Esophagus muscularis mucosa (tissue), 4 donors: ENCODE data around the gene SLC16A1. TPM values are rescaled to one million over a fixed set of nuclear protein-coding genes. Genes with fewer than 3 reads are reported as not detected.

Source experiments
- DNase-seq: peaks from one replicate; pipeline ENCODE4 v3.0.0-alpha.2; 2017; ENCODE audit errors: extremely low spot score
- H3K27ac ChIP-seq, 4 donors: fragments of 200-600 bp; sonication (generic); replicated peaks in 1 of 4; 1 replicate in 3 of 4; 2 replicates in 1 of 4; pipeline ENCODE4 v1.5.1; 2016 to 2019; ENCODE audit warnings: mild to moderate bottlenecking in 1 of 4
- H3K27me3 ChIP-seq, 4 donors: fragments of 200-600 bp; sonication (generic); one replicate each; pipeline versions ENCODE4 v1.5.1 to v1.6.0; 2016 to 2019
- H3K36me3 ChIP-seq, 4 donors: fragments of 200-600 bp; sonication (generic); one replicate each; pipeline ENCODE4 v1.5.1; 2016 to 2019
- H3K4me1 ChIP-seq, 4 donors: fragments of 200-600 bp; sonication (generic); one replicate each; pipeline ENCODE4 v1.5.1; 2016 to 2019
- H3K4me3 ChIP-seq, 4 donors: fragments of 200-600 bp; sonication (generic); 1 replicate in 2 of 4; 2 replicates in 2 of 4; pipeline ENCODE4 v1.5.1; 2016 to 2019; ENCODE audit warnings: mild to moderate bottlenecking in 4 of 4, moderate library complexity in 1 of 4
- H3K9me3 ChIP-seq, 4 donors: fragments of 200-600 bp; sonication (generic); 1 replicate in 3 of 4; 2 replicates in 1 of 4; pipeline ENCODE4 v1.5.1; 2016 to 2019
- EP300 ChIP-seq: sonication (generic); formaldehyde crosslinking; IDR thresholded peaks from one replicate; pipeline ENCODE4 v1.6.1; 2017; ENCODE audit warnings: antibody characterized with exemption
- POLR2A ChIP-seq: fragments of 450-650 bp; IDR thresholded peaks from one replicate; pipeline ENCODE4 v1.6.1; 2017; ENCODE audit warnings: antibody characterized with exemption, moderate library complexity, mild to moderate bottlenecking, low read depth
- POLR2AphosphoS5 ChIP-seq, 2 donors: sonication (generic); formaldehyde crosslinking; IDR thresholded peaks; one replicate each; pipeline ENCODE4 v1.6.1; 2017; ENCODE audit warnings: antibody characterized with exemption in 2 of 2
- WGBS: methylation state at CpG from one replicate; pipeline ENCODE4 v1.1.5; 2018; 5-methylcytosine and 5-hydroxymethylcytosine counted together
- intact Hi-C: fragments of 100-400 bp; cut with DNase I; formaldehyde crosslinking; loops from one replicate; pipeline ENCODE4 v1.15.1; 2023
- total RNA-seq, 4 donors: library from RNA; depleted of rRNA; stranded (reverse); fragments of >200 nt; gene quantifications; one replicate each; pipeline versions ENCODE4 v1.1.0 to v1.2.1, GENCODE V29; 2016
- TF ChIP-seq, protein P1 (sequence below), 3 experiments: fragments of 200-600 bp in 2 of 3; fragments of 450-650 bp in 1 of 3; sonication (generic) in 2 of 3; IDR thresholded peaks; one replicate each; pipeline ENCODE4 v1.5.1; 2017 to 2019; ENCODE audit warnings: antibody characterized with exemption in 3 of 3, mild to moderate bottlenecking in 2 of 3, moderate library complexity in 1 of 3

SLC16A1 gene
- total RNA-seq, 4 donors from 2014 or later: 29.9 to 40.1 (median 33.7) TPM

DNA sequence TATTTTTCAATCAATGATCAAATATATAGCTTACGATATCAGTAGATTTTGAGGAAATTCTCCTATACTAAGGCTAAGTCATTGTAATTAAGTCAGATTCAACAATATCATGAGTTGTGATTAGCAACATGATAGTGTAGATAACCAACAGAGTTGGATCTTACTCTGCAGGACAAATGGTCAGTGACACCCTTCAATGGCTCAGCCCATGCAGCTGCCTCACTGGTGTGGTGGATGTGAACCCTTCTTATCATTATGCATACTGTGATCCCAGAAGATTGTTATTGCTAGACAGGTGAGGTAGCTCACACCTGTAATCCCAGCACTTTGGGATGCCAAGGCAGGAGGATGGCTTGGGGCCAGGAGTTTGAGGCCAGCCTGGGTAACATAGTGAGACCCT is 5.6 kb downstream of the SLC16A1 start:
- Histone ChIP-seq H3K27me3 (no peaks in the 10 kb centered on the region), H3K36me3 (no peaks in the 10 kb centered on the region), H3K9me3 (no peaks in the 10 kb centered on the region), H3K4me3 (no peak overlapping the region), H3K4me1 (peaks cover 5 to 36% (median 31%) of the 10 kb centered on the region in 4 donors), H3K27ac (no peak overlapping the region)
- WGBS: 100% methylated on average over 1 of the region's 1 CpG
- DNase-seq: no peak
- intact Hi-C loops: no loop called here
- TF ChIP-seq EP300 (no peak), POLR2A (no peak), POLR2AphosphoS5 (IDR thresholded peaks at IDR 0.05) (no peak)
- TF ChIP-seq, protein P1, sequence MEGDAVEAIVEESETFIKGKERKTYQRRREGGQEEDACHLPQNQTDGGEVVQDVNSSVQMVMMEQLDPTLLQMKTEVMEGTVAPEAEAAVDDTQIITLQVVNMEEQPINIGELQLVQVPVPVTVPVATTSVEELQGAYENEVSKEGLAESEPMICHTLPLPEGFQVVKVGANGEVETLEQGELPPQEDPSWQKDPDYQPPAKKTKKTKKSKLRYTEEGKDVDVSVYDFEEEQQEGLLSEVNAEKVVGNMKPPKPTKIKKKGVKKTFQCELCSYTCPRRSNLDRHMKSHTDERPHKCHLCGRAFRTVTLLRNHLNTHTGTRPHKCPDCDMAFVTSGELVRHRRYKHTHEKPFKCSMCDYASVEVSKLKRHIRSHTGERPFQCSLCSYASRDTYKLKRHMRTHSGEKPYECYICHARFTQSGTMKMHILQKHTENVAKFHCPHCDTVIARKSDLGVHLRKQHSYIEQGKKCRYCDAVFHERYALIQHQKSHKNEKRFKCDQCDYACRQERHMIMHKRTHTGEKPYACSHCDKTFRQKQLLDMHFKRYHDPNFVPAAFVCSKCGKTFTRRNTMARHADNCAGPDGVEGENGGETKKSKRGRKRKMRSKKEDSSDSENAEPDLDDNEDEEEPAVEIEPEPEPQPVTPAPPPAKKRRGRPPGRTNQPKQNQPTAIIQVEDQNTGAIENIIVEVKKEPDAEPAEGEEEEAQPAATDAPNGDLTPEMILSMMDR (IDR thresholded peaks at IDR 0.05): no peak

DNA sequence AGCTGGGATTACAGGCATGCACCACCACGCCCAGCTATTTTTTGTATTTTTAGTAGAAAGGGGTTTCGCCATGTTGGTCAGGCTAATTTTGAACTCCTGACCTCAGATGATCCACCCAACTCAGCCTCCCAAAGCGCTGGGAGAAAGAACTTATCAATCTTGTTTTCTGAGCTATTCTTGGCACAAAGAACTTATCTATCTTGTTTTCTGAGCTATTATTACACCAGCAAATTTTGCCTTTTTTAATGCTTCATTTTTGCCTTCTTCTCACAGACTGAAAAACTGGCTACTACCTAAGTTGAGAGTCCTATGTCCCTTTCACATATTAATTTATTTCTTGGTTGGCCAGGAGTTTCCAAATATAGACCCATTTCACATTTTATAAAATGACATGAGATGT is 9.3 kb downstream of the SLC16A1 start:
- Histone ChIP-seq H3K27ac (no peak overlapping the region), H3K36me3 (no peaks in the 10 kb centered on the region), H3K4me1 (peaks cover 5 to 14% (median 6%) of the 10 kb centered on the region in 4 donors), H3K9me3 (no peaks in the 10 kb centered on the region), H3K4me3 (no peak overlapping the region), H3K27me3 (no peaks in the 10 kb centered on the region)
- TF ChIP-seq EP300 (no peak), POLR2AphosphoS5 (IDR thresholded peaks at IDR 0.05) (no peak), POLR2A (no peak)
- TF ChIP-seq, protein P1 (IDR thresholded peaks at IDR 0.05): no peak
- intact Hi-C loops: no loop called here
- no peak for DNase-seq
- WGBS: 83% methylated on average over 3 of the region's 3 CpGs

DNA sequence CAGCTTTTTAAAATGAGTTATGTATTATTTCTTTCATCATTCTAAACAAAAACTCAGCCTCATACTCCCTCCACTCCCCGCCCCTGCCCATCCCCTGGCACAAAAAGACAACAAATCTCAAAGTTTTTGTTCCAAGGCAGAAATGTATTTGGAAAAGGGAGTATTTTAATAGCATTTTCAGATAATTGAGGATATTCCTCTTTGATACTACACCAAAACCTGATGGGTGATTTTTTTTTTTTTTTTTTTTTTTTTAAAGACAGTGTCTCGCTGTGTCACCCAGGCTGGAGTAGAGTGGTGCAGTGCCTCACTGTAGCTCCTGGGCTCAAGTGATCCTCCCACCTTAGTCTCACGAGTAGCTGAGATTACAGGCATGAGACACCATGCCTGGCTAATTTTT is 16.2 kb downstream of the SLC16A1 start:
- TF ChIP-seq EP300 (no peak), POLR2AphosphoS5 (IDR thresholded peaks at IDR 0.05) (no peak), POLR2A (no peak)
- TF ChIP-seq, protein P1 (IDR thresholded peaks at IDR 0.05): no peak
- no peaks in the 10 kb centered on the region for H3K27me3 ChIP-seq
- no peak for DNase-seq
- peaks cover 22 to 37% (median 32%) of the 10 kb centered on the region in 4 donors for H3K4me1 ChIP-seq
- H3K9me3 ChIP-seq: no peaks in the 10 kb centered on the region
- no peaks in the 10 kb centered on the region for H3K36me3 ChIP-seq
- no peak overlapping the region for H3K27ac ChIP-seq
- WGBS: 49% methylated on average over 3 of the region's 3 CpGs
- intact Hi-C loops: no loop called here
- no peak overlapping the region for H3K4me3 ChIP-seq

- WGBS: 64% methylated on average over 3 of the region's 3 CpGs
- Histone ChIP-seq H3K36me3 (no peaks in the 10 kb centered on the region), H3K4me3 (no peak overlapping the region), H3K27me3 (no peaks in the 10 kb centered on the region), H3K9me3 (no peaks in the 10 kb centered on the region), H3K4me1 (peaks cover 22 to 43% (median 32%) of the 10 kb centered on the region in 4 donors), H3K27ac (peak overlapping the region in 3 of 4 donors; percentile 30 to 55 (median 52))
- TF ChIP-seq, protein P1 (IDR thresholded peaks at IDR 0.05): no peak
- TF ChIP-seq POLR2A: no peak
- TF ChIP-seq EP300: no peak
- TF ChIP-seq POLR2AphosphoS5 (IDR thresholded peaks at IDR 0.05): no peak
- no peak for DNase-seq
- intact Hi-C loops: no loop called here
Measured at GRCh38 chr1:112938210-112938609, 17.8 kb downstream of the SLC16A1 start.

GRCh38 chr1:112937495-112937894 is 18.5 kb downstream of the SLC16A1 start:
- H3K27me3 ChIP-seq: no peaks in the 10 kb centered on the region
- intact Hi-C loops: no loop called here
- H3K27ac ChIP-seq: peak overlapping the region; percentile 20 to 55 (median 41)
- no peaks in the 10 kb centered on the region for H3K9me3 ChIP-seq
- peaks cover 22 to 43% (median 32%) of the 10 kb centered on the region in 4 donors for H3K4me1 ChIP-seq
- peak overlapping the region in 1 of 4 donors; percentile 9 for H3K4me3 ChIP-seq
- no peak for TF ChIP-seq POLR2A
- TF ChIP-seq EP300: no peak
- TF ChIP-seq, protein P1 (IDR thresholded peaks at IDR 0.05): no peak
- no peak for TF ChIP-seq POLR2AphosphoS5 (IDR thresholded peaks at IDR 0.05)
- no peak for DNase-seq
- H3K36me3 ChIP-seq: no peaks in the 10 kb centered on the region
